ENCODE measurements around the gene SPINT2.
"Not testable (repeated sequence)": the region's sequence is repeated elsewhere in the genome, so short reads cannot be mapped to it uniquely, and the experiment has no call there.

SPINT2 gene

GRCh38 chr19:38261942-38262341, 2.4 kb upstream of the SPINT2 start:
- H3K4me2 ChIP-seq (ENCODE audit: insufficient read depth, low read length, poor library complexity, severe bottlenecking); H3K9me3 ChIP-seq (replicated peaks in 1 of 2; ENCODE audit: control insufficient read depth in 2 of 2, insufficient read depth in 1 of 2, low read depth in 1 of 2, low read length in 2 of 2); H2BK120ac ChIP-seq (ENCODE audit: low read depth, low read length); H3K23ac ChIP-seq (ENCODE audit: low read depth, low read length, poor library complexity); H2AK5ac ChIP-seq (ENCODE audit: low read depth, low read length); H2BK15ac ChIP-seq (ENCODE audit: low read length); H2BK5ac ChIP-seq (ENCODE audit: low read length); H3K18ac ChIP-seq (ENCODE audit: low read length); H3K4me3 ChIP-seq (ENCODE audit: low read length in 2 of 2); H3K14ac ChIP-seq (ENCODE audit: low read length); H3K4ac ChIP-seq (ENCODE audit: low read length); H2BK12ac ChIP-seq (ENCODE audit: low read length); H3K27ac ChIP-seq (replicated peaks; ENCODE audit: low read length); H2AFZ ChIP-seq (ENCODE audit: low read length); H4K91ac ChIP-seq (ENCODE audit: low read depth, low read length, poor library complexity); H4K8ac ChIP-seq (ENCODE audit: low read depth, low read length); H3K79me1 ChIP-seq (ENCODE audit: low read depth, low read length); DNase-seq (ENCODE audit: low spot score); H3K36me3 ChIP-seq (replicated peaks in 1 of 2; ENCODE audit: control insufficient read depth in 2 of 2, insufficient read depth in 2 of 2, low read length in 2 of 2); H3K9ac ChIP-seq (ENCODE audit: low read depth, low read length, poor library complexity): not testable (repeated sequence)
- Histone ChIP-seq H3K27me3 (ENCODE audit: control insufficient read depth in 3 of 3, insufficient read depth in 3 of 3, low read depth in 1 of 3, low read length in 3 of 3) (peaks cover 0 to 47% (median 4%) of the 10 kb centered on the region in 3 experiments), H3K4me1 (ENCODE audit: control insufficient read depth in 2 of 2, insufficient read depth in 1 of 2, low read depth in 1 of 2, low read length in 2 of 2) (peaks cover 8 to 10% of the 10 kb centered on the region in 2 donors)
- WGBS, 2 donors (ENCODE audit: extremely low coverage in 2 of 2, insufficient read length in 2 of 2, insufficient replicate concordance in 1 of 2) = no CpG with 5 or more reads among the region's 12 CpGs

- no peak overlapping the region for H2BK15ac ChIP-seq (ENCODE audit: low read length)
- no peak overlapping the region for H3K4me2 ChIP-seq (ENCODE audit: insufficient read depth, low read length, poor library complexity, severe bottlenecking)
- no peak overlapping the region for H2BK12ac ChIP-seq (ENCODE audit: low read length)
- H3K4me1 ChIP-seq (ENCODE audit: control insufficient read depth in 2 of 2, insufficient read depth in 1 of 2, low read depth in 1 of 2, low read length in 2 of 2) = peaks cover 9 to 15% of the 10 kb centered on the region in 2 donors
- no peaks in the 10 kb centered on the region for H3K9me3 ChIP-seq (replicated peaks in 1 of 2; ENCODE audit: control insufficient read depth in 2 of 2, insufficient read depth in 1 of 2, low read depth in 1 of 2, low read length in 2 of 2)
- H2AK5ac ChIP-seq (ENCODE audit: low read depth, low read length) = no peak overlapping the region
- H3K18ac ChIP-seq (ENCODE audit: low read length) = no peak overlapping the region
- H3K4ac ChIP-seq (ENCODE audit: low read length) = no peak overlapping the region
- H3K27me3 ChIP-seq (ENCODE audit: control insufficient read depth in 3 of 3, insufficient read depth in 3 of 3, low read depth in 1 of 3, low read length in 3 of 3) = peaks cover 0 to 51% (median 2%) of the 10 kb centered on the region in 3 experiments
- H3K36me3 ChIP-seq (replicated peaks in 1 of 2; ENCODE audit: control insufficient read depth in 2 of 2, insufficient read depth in 2 of 2, low read length in 2 of 2) = no peaks in the 10 kb centered on the region
- no peak overlapping the region for H3K23ac ChIP-seq (ENCODE audit: low read depth, low read length, poor library complexity)
- H4K8ac ChIP-seq (ENCODE audit: low read depth, low read length) = no peak overlapping the region
- H3K14ac ChIP-seq (ENCODE audit: low read length) = no peak overlapping the region
- DNase-seq (ENCODE audit: low spot score) = no peak
- H3K4me3 ChIP-seq (ENCODE audit: low read length in 2 of 2) = no peak overlapping the region
- H2BK120ac ChIP-seq (ENCODE audit: low read depth, low read length) = no peak overlapping the region
- H3K79me1 ChIP-seq (ENCODE audit: low read depth, low read length) = no peaks in the 10 kb centered on the region
- no peak overlapping the region for H2BK5ac ChIP-seq (ENCODE audit: low read length)
- H3K9ac ChIP-seq (ENCODE audit: low read depth, low read length, poor library complexity) = no peak overlapping the region
- no peak overlapping the region for H4K91ac ChIP-seq (ENCODE audit: low read depth, low read length, poor library complexity)
- H2AFZ ChIP-seq (ENCODE audit: low read length) = no peak overlapping the region
- no CpG with 5 or more reads among the region's 7 CpGs for WGBS, 2 donors (ENCODE audit: extremely low coverage in 2 of 2, insufficient read length in 2 of 2, insufficient replicate concordance in 1 of 2)
- no peak overlapping the region for H3K27ac ChIP-seq (replicated peaks; ENCODE audit: low read length)
Observed at GRCh38 chr19:38262585-38263268, 1.6 kb upstream of the SPINT2 start.

GRCh38 chr19:38263689-38264485, 486 bp upstream of the SPINT2 start:
- H3K4me2 ChIP-seq (ENCODE audit: insufficient read depth, low read length, poor library complexity, severe bottlenecking) = peak overlapping the region; percentile 99
- H3K9me3 ChIP-seq (replicated peaks in 1 of 2; ENCODE audit: control insufficient read depth in 2 of 2, insufficient read depth in 1 of 2, low read depth in 1 of 2, low read length in 2 of 2) = no peaks in the 10 kb centered on the region
- peak overlapping the region; percentile 40 to 92 for H3K4me3 ChIP-seq (ENCODE audit: low read length in 2 of 2)
- peaks cover 0 to 59% (median 2%) of the 10 kb centered on the region in 3 experiments for H3K27me3 ChIP-seq (ENCODE audit: control insufficient read depth in 3 of 3, insufficient read depth in 3 of 3, low read depth in 1 of 3, low read length in 3 of 3)
- no CpG with 5 or more reads among the region's 34 CpGs for WGBS, 2 donors (ENCODE audit: extremely low coverage in 2 of 2, insufficient read length in 2 of 2, insufficient replicate concordance in 1 of 2)
- H2AK5ac ChIP-seq (ENCODE audit: low read depth, low read length) = no peak overlapping the region
- H2BK120ac ChIP-seq (ENCODE audit: low read depth, low read length) = peak overlapping the region; percentile 73
- H2BK12ac ChIP-seq (ENCODE audit: low read length) = no peak overlapping the region
- no peaks in the 10 kb centered on the region for H3K79me1 ChIP-seq (ENCODE audit: low read depth, low read length)
- peak overlapping the region; percentile 98 for H3K23ac ChIP-seq (ENCODE audit: low read depth, low read length, poor library complexity)
- peak overlapping the region; percentile 91 for H2AFZ ChIP-seq (ENCODE audit: low read length)
- peak overlapping the region; percentile 99 for H2BK15ac ChIP-seq (ENCODE audit: low read length)
- H3K4me1 ChIP-seq (ENCODE audit: control insufficient read depth in 2 of 2, insufficient read depth in 1 of 2, low read depth in 1 of 2, low read length in 2 of 2) = peaks cover 14 to 22% of the 10 kb centered on the region in 2 donors
- H4K8ac ChIP-seq (ENCODE audit: low read depth, low read length) = no peak overlapping the region
- no peaks in the 10 kb centered on the region for H3K36me3 ChIP-seq (replicated peaks in 1 of 2; ENCODE audit: control insufficient read depth in 2 of 2, insufficient read depth in 2 of 2, low read length in 2 of 2)
- DNase-seq (ENCODE audit: low spot score) = no peak
- H3K9ac ChIP-seq (ENCODE audit: low read depth, low read length, poor library complexity) = peak overlapping the region; percentile 90
- H3K18ac ChIP-seq (ENCODE audit: low read length) = peak overlapping the region; percentile 98
- H3K4ac ChIP-seq (ENCODE audit: low read length) = no peak overlapping the region
- no peak overlapping the region for H3K27ac ChIP-seq (replicated peaks; ENCODE audit: low read length)
- H4K91ac ChIP-seq (ENCODE audit: low read depth, low read length, poor library complexity) = peak overlapping the region; percentile 3
- H2BK5ac ChIP-seq (ENCODE audit: low read length) = no peak overlapping the region
- H3K14ac ChIP-seq (ENCODE audit: low read length) = no peak overlapping the region

Data from neuronal stem cell (in vitro differentiated cells).